Ishikawa (cell line): ENCODE data around the gene TM6SF1.

ENCODE experiments used
- CEBPB ChIP-seq: IDR thresholded peaks from 2 replicates; pipeline ENCODE4 v1.6.1; 2012
- CREB1 ChIP-seq: IDR thresholded peaks from 2 replicates; pipeline ENCODE4 v1.6.1; 2012; ENCODE audit warnings: low read depth
- EP300 ChIP-seq: IDR thresholded peaks from 2 replicates; pipeline ENCODE4 v1.6.1; 2012; ENCODE audit warnings: borderline replicate concordance
- FOXM1 ChIP-seq: IDR thresholded peaks from 2 replicates; pipeline ENCODE4 v1.6.1; 2012; ENCODE audit warnings: low read depth, borderline replicate concordance
- NFIC ChIP-seq: IDR thresholded peaks from 2 replicates; pipeline ENCODE4 v1.6.1; 2012
- RAD21 ChIP-seq: IDR thresholded peaks from 2 replicates; pipeline ENCODE4 v1.6.1; 2012; ENCODE audit warnings: low read depth
- TAF1 ChIP-seq: IDR thresholded peaks from 2 replicates; pipeline ENCODE4 v1.6.1; 2012; ENCODE audit warnings: low read depth, mild to moderate bottlenecking
- TCF12 ChIP-seq: IDR thresholded peaks from 2 replicates; pipeline ENCODE4 v1.6.1; 2012; ENCODE audit warnings: low read depth
- TEAD4 ChIP-seq: IDR thresholded peaks from 2 replicates; pipeline ENCODE4 v1.6.1; 2012
- YY1 ChIP-seq: IDR thresholded peaks from 2 replicates; pipeline ENCODE4 v1.6.1; 2012; ENCODE audit warnings: low read depth
- TF ChIP-seq, protein P1 (sequence below): IDR thresholded peaks from 2 replicates; pipeline ENCODE4 v1.6.1; 2012
- TF ChIP-seq, protein P2 (sequence below): IDR thresholded peaks from 2 replicates; pipeline ENCODE4 v1.6.1; 2012; ENCODE audit warnings: low read depth, mild to moderate bottlenecking

DNA sequence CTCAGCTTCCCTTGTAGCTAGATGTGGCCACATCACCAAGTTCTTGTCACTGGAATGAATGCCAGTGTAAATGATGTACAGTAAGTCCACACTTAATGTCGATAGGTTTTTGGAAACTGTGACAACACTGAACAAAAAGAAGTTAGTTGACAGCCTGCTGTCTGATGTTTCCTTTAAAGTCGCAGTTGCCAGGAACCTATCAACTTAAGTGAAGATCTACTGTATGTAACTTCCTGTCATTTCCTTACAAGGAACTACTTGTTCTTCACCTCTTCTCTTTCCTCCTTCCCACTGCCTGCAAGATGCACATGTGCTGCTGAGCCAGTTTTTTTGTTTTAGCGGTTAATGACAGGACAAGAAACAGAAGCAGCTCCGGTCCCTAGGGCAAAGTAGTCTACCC is 55.6 kb downstream of the TM6SF1 start:
- TF ChIP-seq TAF1, result no peak
- TF ChIP-seq TCF12, result no peak
- TF ChIP-seq EP300, result no peak
- TF ChIP-seq CREB1, result no peak
- TF ChIP-seq RAD21, result no peak
- no peak for TF ChIP-seq YY1
- TF ChIP-seq, protein P1, sequence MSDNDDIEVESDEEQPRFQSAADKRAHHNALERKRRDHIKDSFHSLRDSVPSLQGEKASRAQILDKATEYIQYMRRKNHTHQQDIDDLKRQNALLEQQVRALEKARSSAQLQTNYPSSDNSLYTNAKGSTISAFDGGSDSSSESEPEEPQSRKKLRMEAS, result no peak
- no peak for TF ChIP-seq NFIC
- TF ChIP-seq, protein P2, sequence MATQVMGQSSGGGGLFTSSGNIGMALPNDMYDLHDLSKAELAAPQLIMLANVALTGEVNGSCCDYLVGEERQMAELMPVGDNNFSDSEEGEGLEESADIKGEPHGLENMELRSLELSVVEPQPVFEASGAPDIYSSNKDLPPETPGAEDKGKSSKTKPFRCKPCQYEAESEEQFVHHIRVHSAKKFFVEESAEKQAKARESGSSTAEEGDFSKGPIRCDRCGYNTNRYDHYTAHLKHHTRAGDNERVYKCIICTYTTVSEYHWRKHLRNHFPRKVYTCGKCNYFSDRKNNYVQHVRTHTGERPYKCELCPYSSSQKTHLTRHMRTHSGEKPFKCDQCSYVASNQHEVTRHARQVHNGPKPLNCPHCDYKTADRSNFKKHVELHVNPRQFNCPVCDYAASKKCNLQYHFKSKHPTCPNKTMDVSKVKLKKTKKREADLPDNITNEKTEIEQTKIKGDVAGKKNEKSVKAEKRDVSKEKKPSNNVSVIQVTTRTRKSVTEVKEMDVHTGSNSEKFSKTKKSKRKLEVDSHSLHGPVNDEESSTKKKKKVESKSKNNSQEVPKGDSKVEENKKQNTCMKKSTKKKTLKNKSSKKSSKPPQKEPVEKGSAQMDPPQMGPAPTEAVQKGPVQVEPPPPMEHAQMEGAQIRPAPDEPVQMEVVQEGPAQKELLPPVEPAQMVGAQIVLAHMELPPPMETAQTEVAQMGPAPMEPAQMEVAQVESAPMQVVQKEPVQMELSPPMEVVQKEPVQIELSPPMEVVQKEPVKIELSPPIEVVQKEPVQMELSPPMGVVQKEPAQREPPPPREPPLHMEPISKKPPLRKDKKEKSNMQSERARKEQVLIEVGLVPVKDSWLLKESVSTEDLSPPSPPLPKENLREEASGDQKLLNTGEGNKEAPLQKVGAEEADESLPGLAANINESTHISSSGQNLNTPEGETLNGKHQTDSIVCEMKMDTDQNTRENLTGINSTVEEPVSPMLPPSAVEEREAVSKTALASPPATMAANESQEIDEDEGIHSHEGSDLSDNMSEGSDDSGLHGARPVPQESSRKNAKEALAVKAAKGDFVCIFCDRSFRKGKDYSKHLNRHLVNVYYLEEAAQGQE, result no peak
- no peak for TF ChIP-seq CEBPB
- TF ChIP-seq TEAD4, result no peak
- no peak for TF ChIP-seq FOXM1
